WERI-Rb-1 (cell line): ENCODE results near the gene CCDC172.

ENCODE experiments used
- DNase-seq: peaks from one replicate; pipeline ENCODE4 v3.0.0-alpha.2; 2020
- H3K27ac ChIP-seq: fragments of 250-450 bp; sonication (Bioruptor Pico); 2 replicates; pipeline ENCODE4 v1.5.1; 2020; ENCODE audit warnings: mild to moderate bottlenecking, moderate library complexity
- H3K27me3 ChIP-seq: fragments of 250-450 bp; sonication (Bioruptor Pico); 2 replicates; pipeline ENCODE4 v1.5.1; 2021; ENCODE audit warnings: mild to moderate bottlenecking, low read depth, moderate library complexity; ENCODE audit not compliant: insufficient read depth, severe bottlenecking
- H3K36me3 ChIP-seq: fragments of 250-450 bp; sonication (Bioruptor Pico); 2 replicates; pipeline ENCODE4 v1.5.1; 2020; ENCODE audit warnings: mild to moderate bottlenecking, moderate library complexity
- H3K4me3 ChIP-seq: 2 replicates; pipeline ENCODE4 v1.5.1; 2011; ENCODE audit warnings: low read depth, mild to moderate bottlenecking, control low read depth, low read length
- H3K9me3 ChIP-seq: fragments of 250-450 bp; sonication (Bioruptor Pico); 2 replicates; pipeline ENCODE4 v1.5.1; 2021; ENCODE audit warnings: mild to moderate bottlenecking, moderate library complexity; ENCODE audit not compliant: severe bottlenecking
- TF ChIP-seq, protein P1 (sequence below): IDR thresholded peaks from 2 replicates; pipeline ENCODE4 v1.5.1; 2011; ENCODE audit warnings: low read depth, mild to moderate bottlenecking, control low read depth, inconsistent platforms, low read length

CCDC172 gene

GRCh38 chr10:116287906-116288501, 36.2 kb upstream of the CCDC172 start:
- H3K36me3 ChIP-seq, result no peaks in the 10 kb centered on the region
- H3K27ac ChIP-seq, result no peak overlapping the region
- no peaks in the 10 kb centered on the region for H3K27me3 ChIP-seq
- H3K9me3 ChIP-seq, result no peaks in the 10 kb centered on the region
- TF ChIP-seq, protein P1, sequence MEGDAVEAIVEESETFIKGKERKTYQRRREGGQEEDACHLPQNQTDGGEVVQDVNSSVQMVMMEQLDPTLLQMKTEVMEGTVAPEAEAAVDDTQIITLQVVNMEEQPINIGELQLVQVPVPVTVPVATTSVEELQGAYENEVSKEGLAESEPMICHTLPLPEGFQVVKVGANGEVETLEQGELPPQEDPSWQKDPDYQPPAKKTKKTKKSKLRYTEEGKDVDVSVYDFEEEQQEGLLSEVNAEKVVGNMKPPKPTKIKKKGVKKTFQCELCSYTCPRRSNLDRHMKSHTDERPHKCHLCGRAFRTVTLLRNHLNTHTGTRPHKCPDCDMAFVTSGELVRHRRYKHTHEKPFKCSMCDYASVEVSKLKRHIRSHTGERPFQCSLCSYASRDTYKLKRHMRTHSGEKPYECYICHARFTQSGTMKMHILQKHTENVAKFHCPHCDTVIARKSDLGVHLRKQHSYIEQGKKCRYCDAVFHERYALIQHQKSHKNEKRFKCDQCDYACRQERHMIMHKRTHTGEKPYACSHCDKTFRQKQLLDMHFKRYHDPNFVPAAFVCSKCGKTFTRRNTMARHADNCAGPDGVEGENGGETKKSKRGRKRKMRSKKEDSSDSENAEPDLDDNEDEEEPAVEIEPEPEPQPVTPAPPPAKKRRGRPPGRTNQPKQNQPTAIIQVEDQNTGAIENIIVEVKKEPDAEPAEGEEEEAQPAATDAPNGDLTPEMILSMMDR, result peak; percentile 38
- peak; percentile 59 for DNase-seq
- H3K4me3 ChIP-seq, result no peak overlapping the region

DNA sequence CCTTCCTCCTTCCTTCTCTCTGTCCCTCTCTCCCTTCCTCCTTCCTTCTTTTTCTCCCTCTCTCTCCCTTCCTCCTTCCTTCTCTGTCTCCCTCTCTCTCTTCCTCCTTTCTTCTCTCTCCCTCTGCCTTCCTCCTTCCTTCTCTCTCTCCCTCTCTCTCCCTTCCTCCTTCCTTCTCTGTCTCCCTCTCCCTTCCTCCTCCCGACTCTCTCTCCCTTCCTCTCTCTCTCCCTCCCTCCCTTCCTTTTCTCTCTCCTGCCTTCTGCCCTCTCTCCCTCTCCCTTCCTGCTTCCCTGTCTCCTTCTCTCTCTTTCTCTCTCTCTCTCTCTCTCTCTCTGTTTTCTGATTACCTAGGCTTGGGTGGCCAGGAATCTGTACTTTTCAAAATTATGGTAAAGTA, 34.6 kb upstream of the CCDC172 start:
- TF ChIP-seq, protein P1, result no peak
- Histone ChIP-seq H3K9me3 (no peaks in the 10 kb centered on the region), H3K36me3 (no peaks in the 10 kb centered on the region), H3K27ac (no peak overlapping the region), H3K4me3 (no peak overlapping the region), H3K27me3 (no peaks in the 10 kb centered on the region)
- DNase-seq, result no peak

DNA sequence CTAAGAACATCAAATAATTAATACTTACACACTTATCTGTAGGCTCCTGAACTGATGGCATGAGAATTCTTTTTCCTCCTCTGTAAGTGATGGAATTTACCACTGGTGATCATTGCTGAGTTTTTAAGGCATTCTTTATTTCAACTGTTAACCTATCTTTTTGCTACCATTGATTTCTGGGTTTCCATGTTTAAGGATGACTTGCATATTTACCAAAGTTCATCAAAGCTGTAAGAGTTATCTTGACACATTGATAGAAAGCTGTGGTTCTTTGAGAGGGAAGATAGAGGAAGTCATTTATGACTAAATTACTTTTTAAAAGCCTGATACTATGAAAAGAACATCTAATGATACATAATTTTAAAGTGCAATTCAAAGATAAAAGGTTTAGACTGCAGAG, 31.8 kb upstream of the CCDC172 start:
- no peak for DNase-seq
- no peaks in the 10 kb centered on the region for H3K27me3 ChIP-seq
- H3K36me3 ChIP-seq, result no peaks in the 10 kb centered on the region
- TF ChIP-seq, protein P1, result no peak
- no peaks in the 10 kb centered on the region for H3K9me3 ChIP-seq
- no peak overlapping the region for H3K27ac ChIP-seq
- no peak overlapping the region for H3K4me3 ChIP-seq

- DNase-seq, result no peak
These were observed 27.9 kb upstream of the CCDC172 start for GRCh38 chr10:116296291-116296721.

DNA sequence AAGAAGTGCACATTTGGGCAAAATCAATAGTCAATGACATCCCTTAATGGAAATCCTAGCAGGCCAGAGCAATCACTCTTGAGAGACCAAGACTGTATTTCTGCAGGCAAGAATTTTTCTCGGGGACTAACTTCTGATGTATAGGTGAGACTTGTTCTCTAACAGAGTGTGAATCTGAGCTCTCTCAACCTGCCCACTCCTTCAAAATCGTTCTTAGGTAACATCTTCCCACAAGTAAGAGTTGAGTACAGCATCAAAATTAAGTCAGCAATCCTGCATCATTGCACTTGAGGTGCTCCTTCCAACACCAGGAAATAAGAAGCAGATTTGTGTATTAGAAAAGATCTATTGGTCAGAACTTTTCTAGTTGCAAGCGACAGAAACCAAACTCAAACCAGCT, 25.7 kb upstream of the CCDC172 start:
- TF ChIP-seq, protein P1, result no peak
- no peak overlapping the region for H3K4me3 ChIP-seq
- H3K27me3 ChIP-seq, result no peaks in the 10 kb centered on the region
- no peaks in the 10 kb centered on the region for H3K36me3 ChIP-seq
- DNase-seq, result no peak
- H3K27ac ChIP-seq, result no peak overlapping the region
- no peaks in the 10 kb centered on the region for H3K9me3 ChIP-seq

More at GRCh38 chr10:116296291-116296721, 27.9 kb upstream of the CCDC172 start:
- no peaks in the 10 kb centered on the region for H3K9me3 ChIP-seq
- no peak overlapping the region for H3K27ac ChIP-seq
- no peaks in the 10 kb centered on the region for H3K36me3 ChIP-seq
- H3K27me3 ChIP-seq, result no peaks in the 10 kb centered on the region
- TF ChIP-seq, protein P1, result no peak
- no peak overlapping the region for H3K4me3 ChIP-seq

DNA sequence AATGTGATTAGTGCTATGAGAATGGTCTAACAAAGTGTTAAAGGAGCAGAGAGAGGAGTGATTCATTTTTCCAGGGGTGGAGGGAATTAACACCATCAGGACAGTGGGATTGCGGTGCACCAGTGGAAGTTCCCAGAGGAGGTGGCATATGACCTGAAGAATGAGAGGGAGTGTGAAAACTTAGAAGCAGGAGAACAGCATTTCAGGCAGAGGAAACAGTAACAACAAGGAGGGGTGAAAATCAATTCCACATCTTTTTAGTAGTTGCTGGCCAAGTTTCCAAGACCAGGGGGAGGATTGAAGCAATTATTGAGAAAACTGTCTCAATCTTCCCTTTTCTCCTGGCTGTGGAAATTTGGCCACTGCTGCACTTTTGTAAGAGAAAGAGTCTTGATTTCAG, 23.7 kb upstream of the CCDC172 start:
- Histone ChIP-seq H3K27ac (no peak overlapping the region), H3K4me3 (no peak overlapping the region), H3K36me3 (no peaks in the 10 kb centered on the region), H3K27me3 (no peaks in the 10 kb centered on the region), H3K9me3 (no peaks in the 10 kb centered on the region)
- no peak for DNase-seq
- TF ChIP-seq, protein P1, result no peak
